Measurements from ENCODE around the gene LYPD6B.

LYPD6B gene

DNA sequence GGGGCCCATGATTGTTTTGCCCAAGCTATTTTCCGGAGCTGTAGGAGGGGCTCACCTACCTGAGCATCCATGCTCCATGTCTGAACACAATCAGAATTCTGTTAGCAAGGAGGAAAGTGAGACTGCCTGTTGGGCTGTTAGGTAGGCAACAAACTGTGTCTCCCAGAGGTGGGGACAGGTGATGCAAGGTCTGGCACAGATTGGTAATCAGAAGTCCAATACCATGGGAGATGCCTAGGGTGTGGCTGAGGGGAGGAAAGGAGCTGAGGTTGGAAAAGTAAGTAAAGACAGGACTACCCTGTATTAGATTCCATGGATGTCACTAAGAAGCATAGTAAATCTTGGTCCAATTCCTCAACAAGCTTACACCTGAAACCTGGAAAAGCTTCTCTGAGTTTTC lies 3.0 kb downstream of the LYPD6B start:
- no peak for DNase-seq (ENCODE audit: low read depth)

DNA sequence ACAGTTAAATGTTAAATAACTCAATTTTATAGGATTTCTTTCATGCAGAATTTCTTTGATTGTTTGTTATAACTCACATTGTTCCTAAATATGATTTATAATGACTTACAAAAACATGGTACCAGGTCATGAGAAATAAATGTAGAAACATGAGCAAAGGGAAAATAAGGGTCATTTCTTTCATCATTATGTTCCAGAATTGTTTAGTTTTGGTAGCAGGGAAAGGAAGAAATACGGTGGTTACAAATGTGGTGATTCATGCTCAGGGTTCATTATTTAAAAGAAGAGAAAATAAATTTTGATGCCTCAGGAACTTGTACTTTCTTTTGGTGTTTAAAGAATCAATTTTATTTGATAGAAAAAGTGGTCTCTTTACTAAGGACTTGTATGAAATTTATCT lies 4.4 kb downstream of the LYPD6B start:
- DNase-seq (ENCODE audit: low read depth): no peak

DNA sequence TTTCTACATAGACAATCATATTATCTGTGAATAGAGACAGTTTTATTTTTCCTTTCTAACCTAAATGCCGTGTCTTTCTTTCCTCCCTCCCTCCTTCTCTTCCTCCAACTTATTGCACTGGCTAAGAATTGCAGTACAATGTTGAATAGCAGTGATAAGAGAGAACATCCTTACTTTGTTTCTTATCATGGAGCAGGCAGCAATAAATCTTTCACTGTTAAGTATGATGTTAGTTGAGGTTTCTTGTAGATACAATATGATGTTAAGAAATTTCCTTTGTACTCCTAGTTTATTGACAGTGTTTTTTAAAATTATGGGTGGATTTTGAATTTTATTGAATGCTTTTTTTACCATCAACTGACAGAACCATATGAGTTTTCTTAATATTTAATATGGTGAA lies 6.0 kb downstream of the LYPD6B start:
- DNase-seq (ENCODE audit: low read depth): no peak

DNA sequence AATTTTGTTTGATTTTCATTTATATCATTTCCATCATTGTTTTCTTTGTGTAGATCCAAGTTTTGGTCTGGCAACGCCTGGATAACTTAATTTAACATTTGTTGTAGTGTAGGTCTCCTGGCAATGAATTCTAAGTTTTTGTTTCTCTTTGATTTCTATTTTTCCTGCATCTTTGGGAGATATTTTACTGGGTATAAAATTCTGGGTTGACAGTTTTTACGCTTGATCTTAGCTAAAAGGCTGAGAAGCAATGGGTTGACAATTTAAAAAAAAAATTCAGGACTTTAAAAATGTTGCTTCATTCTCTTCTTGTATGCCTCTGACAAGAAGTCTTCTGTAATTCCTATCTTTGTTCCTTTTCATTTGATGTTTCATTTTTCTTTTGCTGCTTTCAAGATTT lies 8.6 kb downstream of the LYPD6B start:
- DNase-seq (ENCODE audit: low read depth): no peak

DNA sequence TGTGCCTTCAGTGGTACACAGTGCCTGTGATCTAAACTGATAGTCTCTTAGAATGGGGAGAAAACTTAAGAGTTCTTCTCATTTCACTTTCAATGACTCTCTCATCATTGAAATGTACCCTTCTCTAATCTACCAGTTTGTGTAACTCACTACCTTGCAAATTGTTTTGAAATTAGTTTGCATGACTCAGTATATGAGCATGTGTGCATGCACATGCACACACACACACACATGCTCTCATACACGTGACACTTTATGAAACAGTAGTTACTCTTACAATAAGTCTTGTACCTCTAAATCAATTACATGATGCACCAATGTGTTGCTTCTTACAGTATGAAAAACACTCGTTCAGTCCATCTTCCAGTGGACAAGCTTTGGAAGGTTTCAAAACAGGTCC lies 10.6 kb downstream of the LYPD6B start:
- no peak for DNase-seq (ENCODE audit: low read depth)

DNA sequence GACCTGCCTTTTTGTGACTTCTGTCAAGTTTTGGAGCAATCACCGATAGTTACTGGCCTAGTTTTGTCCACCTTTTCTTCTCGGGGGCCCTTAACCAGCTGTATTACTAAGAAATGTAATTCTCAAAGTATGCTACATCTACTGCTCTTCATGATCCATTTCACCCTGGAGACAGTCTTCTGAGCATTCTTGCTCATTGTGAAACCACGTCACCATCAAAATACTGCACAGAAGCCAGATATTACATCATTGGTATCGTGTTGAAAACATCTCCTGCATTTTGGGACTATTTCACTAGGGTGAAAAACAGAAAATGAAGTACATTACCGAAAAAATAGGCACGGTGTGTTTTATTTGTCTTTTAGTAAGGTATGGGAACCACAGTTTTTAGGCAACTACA lies 11.7 kb downstream of the LYPD6B start:
- DNase-seq (ENCODE audit: low read depth): no peak

DNA sequence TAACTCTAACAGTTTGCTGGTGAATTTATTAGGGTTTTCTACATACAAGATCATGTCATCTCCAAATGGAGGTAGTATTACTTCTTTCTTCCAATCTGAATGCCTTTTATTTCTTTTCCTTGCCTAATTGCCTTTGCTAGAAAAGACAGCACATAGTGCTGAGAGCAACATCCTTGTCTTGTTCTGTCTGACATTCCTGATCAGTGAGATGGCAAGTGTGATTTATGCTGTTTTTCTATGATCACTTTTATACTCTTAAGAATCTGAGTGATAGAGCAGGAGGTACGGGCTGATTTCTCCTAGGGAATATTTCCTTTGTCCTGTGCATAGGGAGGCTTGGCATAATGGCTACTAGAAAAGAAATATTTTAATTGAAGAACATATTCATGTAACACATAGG lies 17.3 kb downstream of the LYPD6B start:
- DNase-seq (ENCODE audit: low read depth): no peak

DNA sequence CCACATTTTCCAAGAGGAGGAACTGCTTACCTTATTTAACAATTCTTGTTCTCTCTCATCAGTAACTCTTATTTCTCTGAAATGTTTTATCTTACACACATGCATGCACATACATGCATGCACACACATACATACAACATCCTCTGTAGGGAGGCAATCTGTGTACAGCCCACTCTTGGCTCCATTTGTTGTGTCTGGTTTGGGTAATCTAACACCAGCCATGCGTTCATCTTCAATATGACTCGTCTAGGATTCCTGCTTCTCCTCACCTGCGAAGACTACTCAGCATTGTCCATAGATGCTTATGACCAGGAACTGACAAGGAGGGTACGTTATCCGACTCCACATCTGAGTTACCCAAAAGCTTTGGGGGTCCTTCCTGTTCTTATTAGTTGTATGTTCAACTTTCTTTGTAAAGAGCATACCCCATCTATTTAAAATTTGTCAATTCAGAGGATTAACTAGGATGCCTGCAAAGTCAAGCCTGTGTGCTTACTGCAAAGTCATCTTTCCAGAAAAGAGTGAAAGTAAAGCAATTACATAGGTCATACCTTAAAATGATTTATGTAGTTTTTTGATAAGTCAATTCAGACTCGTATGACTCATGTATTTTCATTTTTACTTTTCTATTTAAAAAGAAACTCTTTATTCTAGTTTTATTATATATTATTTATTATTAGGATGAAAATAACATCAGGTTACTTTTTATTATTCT lies 18.2 kb downstream of the LYPD6B start:
- no peak for DNase-seq (ENCODE audit: low read depth)

DNA sequence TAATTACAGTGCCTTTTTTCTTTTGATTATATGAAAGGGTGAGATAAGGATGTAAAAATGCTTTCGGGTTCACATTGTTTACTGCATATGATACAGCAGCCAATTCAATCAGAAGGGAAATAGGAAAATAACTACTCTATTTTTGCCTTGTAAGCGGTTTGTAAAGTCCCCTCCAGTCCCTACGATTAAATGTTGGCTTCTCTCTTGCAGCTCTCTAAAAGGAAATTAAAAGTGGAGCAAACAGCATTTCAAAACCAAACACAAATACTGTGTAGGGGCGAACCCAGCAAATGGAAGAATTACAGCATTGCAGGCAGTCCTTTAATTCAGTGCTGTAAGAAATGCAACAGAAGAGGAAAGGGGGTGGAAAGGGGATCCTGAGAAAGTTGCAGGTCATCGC lies 18.9 kb downstream of the LYPD6B start:
- no peak for DNase-seq (ENCODE audit: low read depth)

DNA sequence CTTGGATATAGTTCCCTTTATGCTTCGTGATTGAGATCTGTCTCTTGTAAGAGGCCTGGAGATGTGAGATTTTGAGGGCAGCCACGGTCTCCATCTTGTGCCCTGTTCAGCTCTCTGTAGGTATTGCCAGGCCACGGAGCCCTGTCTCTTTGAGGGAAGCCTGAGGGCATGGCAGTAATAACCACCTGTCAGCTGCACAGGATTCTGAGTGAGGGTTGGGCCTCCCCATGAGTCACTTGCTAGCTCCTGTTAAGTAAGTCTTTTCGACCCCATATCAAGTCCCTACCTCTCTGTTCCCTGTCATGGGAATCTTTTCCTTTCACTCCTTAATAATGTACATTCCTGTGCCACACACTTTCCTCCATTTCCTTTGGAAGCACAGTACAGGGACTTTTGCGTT lies 20.4 kb downstream of the LYPD6B start:
- DNase-seq (ENCODE audit: low read depth): no peak

DNA sequence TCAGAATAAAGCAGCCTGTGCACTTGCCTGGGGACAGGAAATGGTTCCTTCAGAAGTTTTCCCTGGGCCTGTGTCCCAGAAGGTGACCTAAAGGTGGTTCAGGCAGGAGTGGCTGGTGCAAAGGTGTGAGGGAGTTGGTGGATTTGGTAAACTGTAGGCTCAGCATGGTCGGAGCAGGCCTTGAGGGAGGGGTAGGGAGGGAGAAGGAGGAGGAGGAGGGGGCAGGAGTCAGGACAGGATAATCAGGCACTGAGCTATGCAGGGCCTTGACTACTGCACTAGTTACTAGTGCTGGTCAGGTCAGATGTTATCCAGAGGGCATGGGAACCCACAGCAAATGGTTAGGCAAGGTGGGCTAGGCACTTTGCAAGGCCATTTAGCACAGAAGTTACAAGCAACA lies 21.3 kb downstream of the LYPD6B start:
- DNase-seq (ENCODE audit: low read depth): no peak

DNA sequence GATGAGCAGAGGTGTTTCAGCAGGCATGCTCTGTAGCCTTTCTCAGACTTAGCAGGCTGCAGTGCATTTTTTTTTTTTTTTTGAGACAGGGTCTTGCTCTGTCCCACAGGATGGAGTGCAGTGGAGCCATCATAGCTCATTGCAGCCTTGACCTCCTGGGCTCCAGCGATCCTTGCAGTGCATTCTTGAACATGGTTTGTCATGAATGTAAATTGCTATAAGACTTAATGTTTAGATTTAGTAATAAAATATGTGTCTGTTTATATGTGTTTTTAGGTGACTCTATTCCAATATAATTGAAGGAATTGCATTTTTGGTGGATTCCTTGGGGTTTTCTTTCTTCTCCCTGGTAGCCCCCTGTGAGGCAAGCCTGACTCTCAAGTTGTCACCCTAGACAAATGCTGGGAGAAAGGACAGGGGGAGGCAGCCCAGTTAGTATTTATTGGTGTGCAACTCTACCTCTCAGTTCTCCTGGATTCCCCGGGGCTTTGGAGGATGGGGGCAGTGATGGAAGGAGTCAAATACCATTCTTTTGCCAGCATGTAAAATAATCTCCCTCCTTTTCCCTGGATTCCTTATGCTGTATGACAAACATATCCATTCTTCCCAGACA lies 22.7 kb downstream of the LYPD6B start:
- no peak for DNase-seq (ENCODE audit: low read depth)

DNA sequence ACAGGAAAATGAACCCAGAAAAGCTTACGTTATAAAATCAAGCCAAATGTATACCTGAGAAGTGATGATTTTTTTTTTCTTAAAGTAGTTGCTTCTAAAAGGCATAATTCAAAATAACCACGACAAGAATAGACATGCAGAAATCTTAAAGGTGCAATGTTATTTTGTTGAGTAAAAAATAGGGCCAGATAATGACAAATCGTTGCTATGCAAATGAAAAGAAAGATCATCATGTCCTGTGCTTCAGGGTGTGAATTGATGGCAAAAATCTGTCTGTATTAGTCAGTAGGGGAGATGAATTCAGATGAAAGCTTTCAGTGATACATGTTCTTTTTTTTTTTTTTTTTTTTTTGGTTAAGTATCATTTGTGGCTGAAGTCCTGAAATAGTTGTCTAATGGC lies 24.0 kb downstream of the LYPD6B start:
- DNase-seq (ENCODE audit: low read depth): no peak

DNA sequence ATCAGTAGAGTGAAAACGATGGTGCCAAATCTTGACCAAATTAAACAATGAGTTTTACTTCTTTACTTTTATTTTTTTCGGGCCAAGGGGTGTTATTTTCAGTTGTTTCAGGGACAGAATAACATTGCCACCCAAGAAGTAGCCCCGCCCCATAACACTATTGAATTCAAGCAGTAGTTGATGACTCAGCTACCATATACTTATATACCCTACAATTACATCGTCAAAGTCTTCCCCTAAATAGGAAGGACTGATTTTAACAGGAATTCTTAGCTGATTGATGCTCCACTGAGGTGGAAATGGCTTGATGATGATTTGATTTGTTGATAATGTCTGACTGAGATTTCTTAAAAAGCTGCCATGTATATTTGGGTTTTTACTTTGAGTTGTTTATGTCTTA lies 24.7 kb downstream of the LYPD6B start:
- no peak for DNase-seq (ENCODE audit: low read depth)

DNA sequence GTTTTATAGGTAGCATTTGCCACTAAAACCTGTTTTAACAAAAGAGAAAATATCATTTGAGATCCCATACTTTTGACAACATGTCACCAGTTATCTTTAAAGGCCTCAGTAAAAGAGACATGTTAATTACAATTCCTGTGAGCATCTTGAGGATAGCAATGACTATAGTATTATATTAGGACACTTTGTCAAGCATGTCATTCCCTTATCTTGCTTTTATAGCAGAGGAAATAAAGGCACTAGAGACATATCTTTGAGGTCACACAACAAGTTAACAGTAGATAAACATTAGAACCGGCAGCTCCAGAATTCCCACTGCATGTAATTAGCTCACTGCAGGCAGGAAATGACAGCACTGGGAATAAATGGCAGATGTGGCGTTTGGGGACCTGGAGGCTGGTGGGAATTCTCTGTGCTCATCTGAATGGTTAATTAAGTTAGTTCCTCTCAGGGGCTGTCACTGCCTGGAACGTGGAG lies 25.9 kb downstream of the LYPD6B start:
- DNase-seq (ENCODE audit: low read depth): no peak

DNA sequence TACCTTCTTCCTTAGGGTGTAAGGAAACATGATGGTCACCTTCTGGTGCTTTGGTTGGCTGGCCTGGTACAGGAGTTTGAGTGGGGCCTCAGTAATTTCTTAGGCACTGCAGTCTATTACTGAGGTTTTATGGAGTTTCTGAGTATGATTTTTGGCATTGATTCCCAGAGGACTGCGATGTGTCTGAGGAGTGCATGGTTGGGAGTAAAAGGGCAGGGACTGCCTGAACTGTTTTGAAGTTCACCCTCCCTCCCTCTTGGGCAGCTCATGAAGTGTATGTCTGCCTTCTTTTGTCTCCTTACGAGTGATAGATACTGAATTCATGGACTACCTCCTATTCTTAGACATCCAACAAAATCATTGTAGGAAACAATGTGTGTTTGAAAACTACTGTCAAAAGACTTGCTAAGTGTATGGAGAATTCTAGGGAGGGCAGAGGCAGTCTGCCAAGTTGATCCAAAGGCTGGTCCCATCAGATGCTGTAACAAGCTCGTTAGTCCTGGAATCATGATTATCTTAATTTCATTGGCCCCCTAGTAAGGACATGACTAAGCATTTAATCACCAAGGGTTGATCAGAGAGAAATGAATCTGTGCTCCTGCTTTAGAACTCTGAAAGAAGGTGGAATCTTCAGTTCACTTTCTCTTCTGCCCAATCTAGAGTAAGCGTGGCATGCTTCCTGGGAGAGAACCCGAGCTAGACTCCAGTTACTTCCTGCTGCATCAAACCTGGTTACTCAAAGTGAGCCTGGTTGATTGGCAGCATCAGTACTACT lies 26.5 kb downstream of the LYPD6B start:
- no peak for DNase-seq (ENCODE audit: low read depth)

DNA sequence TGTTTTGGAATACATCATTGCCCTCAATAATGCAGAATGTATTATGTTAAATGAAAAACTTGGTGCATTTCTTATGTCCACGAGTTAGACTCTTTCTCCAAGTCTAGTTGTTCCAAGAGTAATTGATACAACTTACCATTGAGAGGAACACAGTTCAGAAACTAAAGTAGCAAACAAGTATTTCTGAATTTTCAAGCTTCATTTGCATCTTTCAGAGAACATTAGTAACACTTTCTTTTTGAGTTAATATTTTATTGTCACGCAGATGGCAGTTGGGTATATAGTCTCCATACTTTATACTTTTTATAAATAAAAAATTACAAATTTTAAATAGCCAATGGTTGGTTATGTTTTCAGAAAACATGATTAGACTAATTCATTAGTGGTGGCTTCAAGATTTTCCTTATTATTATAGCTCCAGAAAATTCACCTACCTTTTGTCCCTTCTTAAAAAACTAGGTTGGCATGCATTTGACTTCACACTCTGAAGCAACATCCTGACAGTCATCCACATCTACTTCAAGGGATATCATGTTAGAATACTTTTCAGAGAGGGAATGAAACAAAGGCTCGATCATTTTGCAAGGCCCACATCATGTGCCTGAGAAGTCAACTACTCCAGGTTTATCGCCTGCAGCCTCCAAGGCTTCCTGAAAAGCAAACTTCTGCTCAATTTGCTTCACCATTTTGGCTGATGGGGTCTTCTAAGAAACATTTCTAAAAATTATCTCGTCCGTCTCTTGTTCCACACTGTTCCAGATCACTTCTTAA lies 29.9 kb downstream of the LYPD6B start:
- no peak for DNase-seq (ENCODE audit: low read depth)

DNA sequence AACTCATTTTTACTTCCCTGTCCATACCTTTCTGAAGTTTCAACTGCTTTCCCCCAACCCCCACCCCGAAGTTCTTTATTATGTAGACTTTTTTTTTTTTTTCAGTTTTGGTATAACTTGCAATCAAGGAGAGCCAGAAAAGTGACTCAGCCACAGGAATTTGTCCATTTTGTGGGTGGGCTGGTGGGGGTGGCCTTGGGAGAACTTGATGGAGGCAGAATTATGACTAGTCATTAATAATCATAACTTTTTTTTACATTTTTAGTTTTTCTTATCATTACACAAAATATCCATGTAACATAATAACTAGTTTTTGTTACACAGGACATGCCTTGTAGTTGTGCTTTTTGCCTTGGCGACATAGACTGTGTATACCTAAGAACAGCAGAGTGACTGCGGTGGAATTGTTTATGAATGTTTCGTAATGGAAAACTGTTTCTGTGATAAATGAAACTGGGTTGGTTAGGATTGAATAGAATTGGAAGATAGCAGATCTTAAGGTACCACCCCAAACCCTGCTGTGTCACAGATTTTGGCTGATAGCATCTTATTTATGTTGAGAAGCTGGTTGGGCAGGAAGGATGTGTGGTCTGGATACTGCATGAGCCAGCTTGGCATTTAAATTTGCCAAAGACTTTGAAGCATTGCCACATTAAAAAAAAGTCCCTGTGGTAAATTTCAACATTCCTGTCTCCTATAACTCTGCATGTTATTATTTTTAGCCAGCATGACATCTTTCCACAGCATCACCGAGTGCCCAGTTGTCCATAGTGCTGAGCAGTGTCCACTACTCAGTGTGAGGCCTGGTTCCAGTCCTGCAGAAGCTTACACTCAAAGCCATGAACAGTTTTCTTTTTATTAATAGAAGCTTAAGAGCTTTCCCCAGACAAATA lies 30.7 kb downstream of the LYPD6B start:
- peak; percentile 70 for DNase-seq (ENCODE audit: low read depth)

DNA sequence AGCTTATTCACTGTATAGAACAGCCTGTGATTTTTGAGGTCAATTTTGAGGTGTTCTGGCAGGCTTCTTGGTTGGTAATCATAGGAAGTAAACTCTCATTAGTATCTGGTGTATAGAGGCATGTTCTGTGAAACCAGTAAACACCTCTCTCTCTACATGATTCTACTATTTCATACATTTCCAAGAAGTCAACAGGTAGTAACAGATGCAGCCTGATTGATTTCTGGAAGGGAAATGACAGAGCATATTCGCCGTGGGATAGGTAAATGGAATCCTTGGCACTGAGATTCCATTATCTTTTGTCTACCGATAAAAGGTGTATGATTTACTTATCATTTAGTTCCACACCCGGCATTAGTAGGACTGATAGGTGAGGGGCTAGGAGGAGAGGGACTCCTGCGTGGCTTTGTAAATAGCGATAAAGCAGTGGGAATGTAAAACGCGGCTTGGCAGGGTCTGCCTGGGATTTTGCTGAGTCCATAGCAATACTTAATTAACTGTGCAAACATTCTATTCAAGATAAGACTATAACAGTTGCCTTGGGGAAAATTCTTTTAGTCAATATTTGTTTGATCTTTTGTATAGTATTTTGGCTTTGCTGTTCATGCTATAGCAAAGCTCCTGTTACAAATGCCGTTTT lies 32.3 kb downstream of the LYPD6B start:
- no peak for DNase-seq (ENCODE audit: low read depth)

DNA sequence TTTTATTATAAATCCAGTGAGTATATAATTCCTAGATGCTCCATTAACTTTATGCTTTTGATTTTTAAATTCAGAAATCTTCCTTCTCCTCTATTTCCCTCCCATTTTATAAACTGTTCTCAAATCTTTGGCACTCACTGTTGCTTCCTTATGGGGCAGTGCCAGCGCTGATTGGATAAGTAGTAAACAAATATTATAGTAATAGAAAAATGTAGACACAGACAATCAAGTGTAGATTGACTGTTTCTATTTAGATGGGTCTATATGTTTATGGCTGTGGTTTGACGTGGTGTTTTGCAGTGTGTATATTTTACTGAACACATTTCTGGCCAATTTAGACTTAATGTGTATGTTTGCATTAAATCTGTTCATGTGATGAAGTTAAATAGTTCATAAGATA lies 36.6 kb downstream of the LYPD6B start:
- DNase-seq (ENCODE audit: low read depth): no peak

DNA sequence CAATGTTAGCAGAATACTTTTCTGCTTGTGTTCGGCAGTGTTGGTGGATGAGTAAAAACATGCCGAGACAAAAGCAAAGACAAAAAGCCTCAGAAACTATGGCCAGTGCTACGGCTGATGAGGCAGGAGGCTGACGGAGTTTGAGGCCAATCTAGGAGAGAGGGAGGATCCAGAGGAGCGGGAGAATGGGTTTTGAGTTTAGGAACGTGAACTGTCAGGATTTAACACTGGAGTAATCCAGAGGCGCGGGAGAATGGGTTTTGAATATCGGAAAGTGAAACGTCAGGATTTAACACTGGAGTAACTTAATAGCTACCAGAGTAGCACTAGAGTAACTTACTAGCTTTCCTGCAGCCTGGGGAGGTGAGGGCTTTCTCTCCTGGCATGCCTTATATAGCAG lies 37.4 kb downstream of the LYPD6B start:
- DNase-seq (ENCODE audit: low read depth): no peak
